Measurements from ENCODE around the gene DMAC2. TPM values are rescaled to one million over a fixed set of nuclear protein-coding genes. Genes with fewer than 3 reads are reported as not detected.

DMAC2 gene
- total and polyA plus RNA-seq, 2 of the 13 experiments (the other 11 are each of a cell fraction or from before 2014, with no cell fraction given), result 39.0 to 66.0 TPM

- no peaks in the 10 kb centered on the region for H4K20me1 ChIP-seq (ENCODE audit: insufficient read depth, low read length)
- TF ChIP-seq MATR3 (CRISPR knock-in tag; IDR thresholded peaks at IDR 0.05), result no peak
- TF ChIP-seq ZC3H13 (CRISPR knock-in tag; IDR thresholded peaks at IDR 0.05), result no peak
- no peak for TF ChIP-seq ZNF737 (CRISPR knock-in tag; IDR thresholded peaks at IDR 0.05; ENCODE audit: borderline replicate concordance)
- no peak for TF ChIP-seq HIC2 (CRISPR knock-in tag; IDR thresholded peaks at IDR 0.05; ENCODE audit: low read depth)
- no peak for TF ChIP-seq ZNF468 (CRISPR knock-in tag; IDR thresholded peaks at IDR 0.05)
- no peak for TF ChIP-seq GZF1 (CRISPR knock-in tag; IDR thresholded peaks at IDR 0.05)
- no peak for TF ChIP-seq SOX6 (IDR thresholded peaks at IDR 0.05)
- TF ChIP-seq SOX6 (CRISPR knock-in tag; IDR thresholded peaks at IDR 0.05), result no peak
- no peak for TF ChIP-seq USF2 (IDR thresholded peaks at IDR 0.05; ENCODE audit: low read depth, low read length)
- TF ChIP-seq USF2 (CRISPR knock-in tag; IDR thresholded peaks at IDR 0.05; ENCODE audit: borderline replicate concordance), result no peak
- TF ChIP-seq NR2F1 (CRISPR knock-in tag; IDR thresholded peaks at IDR 0.05), result no peak
- no peak for TF ChIP-seq ZBTB3 (CRISPR knock-in tag; IDR thresholded peaks at IDR 0.05; ENCODE audit: borderline replicate concordance, low read depth)
- TF ChIP-seq PRMT3 (CRISPR knock-in tag; IDR thresholded peaks at IDR 0.05; ENCODE audit: borderline replicate concordance, low read depth), result no peak
- no peak for TF ChIP-seq FOSL2 (CRISPR knock-in tag; IDR thresholded peaks at IDR 0.05)
- no peak for TF ChIP-seq SMARCC2 (IDR thresholded peaks at IDR 0.05)
- no peak for TF ChIP-seq TGIF2 (CRISPR knock-in tag; IDR thresholded peaks at IDR 0.05)
- no peak for TF ChIP-seq ZNF672 (CRISPR knock-in tag; IDR thresholded peaks at IDR 0.05)
- no peak for TF ChIP-seq ZNF709 (CRISPR knock-in tag; IDR thresholded peaks at IDR 0.05)
- TF ChIP-seq ZSCAN22 (CRISPR knock-in tag; IDR thresholded peaks at IDR 0.05), result no peak
- H3K9me3 ChIP-seq (ENCODE audit: low read length), result peaks cover 6% of the 10 kb centered on the region; the same call in 1 of the 2 replicates
- H3K4me1 ChIP-seq (ENCODE audit: insufficient read depth, low read length), result 0 out of 2 replicates have a peak, but pooled peaks cover 4% of the 10 kb centered on the region
- peaks cover 0 to 4% of the 10 kb centered on the region in 2 experiments; a peak in 1 of 5 replicates for H3K27me3 ChIP-seq (ENCODE audit: control insufficient read depth in 1 of 2, insufficient read depth in 2 of 2, low read length in 2 of 2)
- WGBS (ENCODE audit: low lambda C conversion rate), result 40% methylated on average over 6 of the region's 6 CpGs
- no peaks in the 10 kb centered on the region for H3K79me2 ChIP-seq (ENCODE audit: insufficient read depth, low read length)
- no peaks in the 10 kb centered on the region for H3K36me3 ChIP-seq (replicated peaks in 1 of 2; ENCODE audit: control insufficient read depth in 1 of 2, insufficient read depth in 2 of 2, low read length in 2 of 2)
- H2AFZ ChIP-seq (ENCODE audit: low read length), result no peak overlapping the region
- H3K27ac ChIP-seq (ENCODE audit: extremely low read length, insufficient read depth, low read length), result no peak overlapping the region
- intact Hi-C loops (cut with micrococcal nuclease; ENCODE audit: unreplicated experiment) (no loop called here), in situ Hi-C loops (cut with HindIII; ENCODE audit: extremely low pct_ligation_motif_present, low pct_unique_long_range_greater_than_20kb) (no loop called here)
- no TSS peak for BruUV-seq (replicated peaks)
- no peak overlapping the region for H3K4me2 ChIP-seq (ENCODE audit: low read depth, low read length)
- H3K9ac ChIP-seq (ENCODE audit: insufficient read depth, low read depth, low read length), result no peak overlapping the region
- no peak overlapping the region for H3K4me3 ChIP-seq (replicated peaks in 1 of 3; ENCODE audit: insufficient read depth in 1 of 3, low read depth in 2 of 3, low read length in 3 of 3)
- POLR2A ChIA-PET, result no interaction called here
- ATAC-seq, result no peak
- no peak for FAIRE-seq
- CTCF ChIA-PET (ENCODE audit: low intra/inter-chr PET ratio, low total read pairs), result no interaction called here
- no peak for DNase-seq (ENCODE audit: low spot score)
Measured at GRCh38 chr19:41452584-41453275, 13.0 kb upstream of the DMAC2 start.

Data from HepG2 (cell line).